Measurements from ENCODE around the gene PCLO. TPM values are rescaled to one million over a fixed set of nuclear protein-coding genes. Genes with fewer than 3 reads are reported as not detected.

PCLO gene
- total RNA-seq, 3 donors from 2014 or later, result 5.5 to 16.5 (median 7.1) TPM

DNA sequence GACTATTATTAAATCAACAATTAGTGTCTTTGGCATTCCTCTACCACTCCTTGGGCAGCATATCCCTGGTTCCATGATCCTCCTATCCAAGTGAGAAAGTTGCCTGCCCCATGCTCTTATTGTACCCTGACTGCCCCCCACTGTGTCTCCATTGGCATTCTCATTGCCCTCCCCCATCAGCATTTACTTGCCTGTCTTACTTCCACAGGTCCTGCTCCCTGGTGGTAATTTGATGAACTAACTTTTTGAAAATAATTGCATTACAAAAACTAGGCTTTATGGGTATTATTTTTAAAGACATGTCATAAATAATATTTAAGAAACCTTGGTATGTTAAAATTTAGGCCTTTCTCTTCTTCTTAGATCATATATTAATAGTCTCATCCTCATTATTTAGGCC is 346.4 kb downstream of the PCLO start:
- Histone ChIP-seq H3K36me3 (ENCODE audit: low read depth) (no peaks in the 10 kb centered on the region), H3K9me3 (no peaks in the 10 kb centered on the region), H3K4me1 (ENCODE audit: low read depth) (no peaks in the 10 kb centered on the region), H3K4me3 (no peak overlapping the region)
- no peak for ATAC-seq
- TF ChIP-seq, protein P1, sequence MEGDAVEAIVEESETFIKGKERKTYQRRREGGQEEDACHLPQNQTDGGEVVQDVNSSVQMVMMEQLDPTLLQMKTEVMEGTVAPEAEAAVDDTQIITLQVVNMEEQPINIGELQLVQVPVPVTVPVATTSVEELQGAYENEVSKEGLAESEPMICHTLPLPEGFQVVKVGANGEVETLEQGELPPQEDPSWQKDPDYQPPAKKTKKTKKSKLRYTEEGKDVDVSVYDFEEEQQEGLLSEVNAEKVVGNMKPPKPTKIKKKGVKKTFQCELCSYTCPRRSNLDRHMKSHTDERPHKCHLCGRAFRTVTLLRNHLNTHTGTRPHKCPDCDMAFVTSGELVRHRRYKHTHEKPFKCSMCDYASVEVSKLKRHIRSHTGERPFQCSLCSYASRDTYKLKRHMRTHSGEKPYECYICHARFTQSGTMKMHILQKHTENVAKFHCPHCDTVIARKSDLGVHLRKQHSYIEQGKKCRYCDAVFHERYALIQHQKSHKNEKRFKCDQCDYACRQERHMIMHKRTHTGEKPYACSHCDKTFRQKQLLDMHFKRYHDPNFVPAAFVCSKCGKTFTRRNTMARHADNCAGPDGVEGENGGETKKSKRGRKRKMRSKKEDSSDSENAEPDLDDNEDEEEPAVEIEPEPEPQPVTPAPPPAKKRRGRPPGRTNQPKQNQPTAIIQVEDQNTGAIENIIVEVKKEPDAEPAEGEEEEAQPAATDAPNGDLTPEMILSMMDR (IDR thresholded peaks at IDR 0.05), result no peak
- intact Hi-C loops (cut with DNase I, micrococcal nuclease), result no loop called here
- no peak for DNase-seq

DNA sequence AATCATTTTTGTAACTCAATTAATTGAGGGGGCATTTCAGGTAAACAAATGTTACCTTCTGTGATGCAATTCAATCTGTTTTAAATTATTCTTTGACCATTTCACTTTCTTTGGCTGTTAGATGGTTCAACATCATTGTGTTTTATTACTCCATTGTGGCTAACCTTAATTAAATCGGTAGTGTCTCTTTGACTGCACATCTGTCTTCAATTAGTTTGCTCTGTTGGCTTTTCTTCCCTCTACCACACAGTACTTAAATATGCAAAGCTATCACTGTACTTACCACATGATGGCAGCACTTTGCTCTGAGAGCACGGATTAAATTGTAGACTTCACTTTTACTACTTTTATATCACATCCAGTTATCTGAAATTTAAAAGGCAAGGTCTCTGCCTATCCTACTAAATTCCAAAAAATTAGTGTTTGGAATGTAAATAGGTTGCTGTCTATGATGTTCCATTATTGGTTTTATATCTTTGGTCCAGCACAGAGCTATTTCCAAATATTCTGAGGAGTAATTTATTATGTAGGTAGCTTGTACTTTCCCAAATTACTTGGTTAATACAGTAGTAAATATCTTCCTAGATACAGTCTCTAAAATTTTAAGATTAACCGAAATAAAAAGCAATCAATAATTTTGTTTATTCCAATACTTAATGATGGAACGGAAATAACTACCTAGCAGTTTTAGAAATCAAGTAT is 352.0 kb downstream of the PCLO start:
- peak in 1 of 3 donors; percentile 54 for DNase-seq

DNA sequence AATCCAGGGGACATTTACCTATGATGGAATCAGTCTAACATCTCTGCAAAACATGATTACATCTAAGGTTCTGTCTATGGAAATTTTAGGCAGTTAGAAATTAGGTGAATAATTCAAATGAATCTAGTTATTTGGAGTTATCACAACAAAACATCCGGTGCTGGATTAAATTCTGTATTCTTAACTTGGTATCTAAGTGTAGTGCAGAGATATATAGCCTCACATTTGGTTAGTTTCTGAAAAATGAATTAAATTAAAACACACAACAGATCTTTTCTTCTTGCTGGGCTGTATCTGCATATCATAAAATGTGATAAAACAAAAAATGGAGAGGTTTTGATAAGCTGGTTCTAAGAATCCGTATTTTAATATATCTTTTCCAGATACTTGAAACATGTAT is 354.1 kb downstream of the PCLO start:
- TF ChIP-seq, protein P1 (IDR thresholded peaks at IDR 0.05), result no peak
- Histone ChIP-seq H3K36me3 (ENCODE audit: low read depth) (no peaks in the 10 kb centered on the region), H3K4me1 (ENCODE audit: low read depth) (no peaks in the 10 kb centered on the region), H3K9me3 (no peaks in the 10 kb centered on the region), H3K4me3 (no peak overlapping the region)
- ATAC-seq (no peak), DNase-seq (no peak)
- intact Hi-C loops (cut with DNase I, micrococcal nuclease), result no loop called here

More for the DNA sequence above, 352.0 kb downstream of the PCLO start:
- Histone ChIP-seq H3K9me3 (no peaks in the 10 kb centered on the region), H3K4me1 (ENCODE audit: low read depth) (no peaks in the 10 kb centered on the region), H3K4me3 (no peak overlapping the region), H3K36me3 (ENCODE audit: low read depth) (no peaks in the 10 kb centered on the region)
- ATAC-seq, result peak; percentile 67
- TF ChIP-seq, protein P1 (IDR thresholded peaks at IDR 0.05), result peak; percentile 35
- intact Hi-C loops (cut with DNase I, micrococcal nuclease), result no loop called here

DNA sequence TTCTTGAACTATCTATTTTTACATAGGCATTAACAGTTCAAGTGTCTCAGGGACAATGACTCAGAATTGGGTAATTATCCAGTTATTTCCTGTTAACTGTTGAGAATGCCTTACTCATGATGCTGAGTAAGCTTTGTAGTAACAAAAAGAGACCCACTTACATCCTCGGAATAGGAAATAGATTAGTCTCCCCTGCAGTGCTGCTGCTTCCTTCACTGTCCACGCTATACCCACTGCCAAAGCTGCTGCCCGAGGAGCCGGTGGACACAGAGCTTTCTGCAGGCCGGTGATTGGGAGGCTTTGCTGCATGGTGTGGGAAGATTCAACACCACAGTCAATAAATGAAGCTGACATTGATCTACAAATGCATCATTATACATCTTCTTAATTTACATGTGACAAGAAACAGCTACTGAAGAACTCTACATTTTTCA is 357.1 kb downstream of the PCLO start:
- no peak overlapping the region for H3K4me3 ChIP-seq
- no peaks in the 10 kb centered on the region for H3K9me3 ChIP-seq
- TF ChIP-seq, protein P1 (IDR thresholded peaks at IDR 0.05), result no peak
- no peaks in the 10 kb centered on the region for H3K36me3 ChIP-seq (ENCODE audit: low read depth)
- H3K4me1 ChIP-seq (ENCODE audit: low read depth), result no peaks in the 10 kb centered on the region
- DNase-seq, result no peak
- intact Hi-C loops (cut with DNase I, micrococcal nuclease), result no loop called here
- ATAC-seq, result no peak

DNA sequence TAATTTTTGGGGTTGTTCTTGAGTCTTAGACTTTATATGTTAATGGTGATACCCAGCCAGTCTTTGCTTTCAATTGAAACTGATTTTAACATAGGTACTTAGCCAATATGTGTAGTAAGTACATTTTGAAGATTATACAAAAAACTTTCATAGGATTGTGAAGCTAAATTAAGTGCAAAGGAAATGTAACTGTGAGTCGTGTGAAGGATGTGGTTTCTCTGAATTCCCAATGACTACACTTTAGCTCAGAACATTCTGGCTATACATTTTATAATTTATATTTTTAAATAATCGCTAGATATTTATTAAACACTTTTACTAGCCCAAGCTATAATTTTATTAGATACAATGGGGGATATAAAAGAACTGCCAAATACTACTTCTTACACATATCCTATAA is 359.3 kb downstream of the PCLO start:
- no peaks in the 10 kb centered on the region for H3K9me3 ChIP-seq
- TF ChIP-seq, protein P1 (IDR thresholded peaks at IDR 0.05), result no peak
- ATAC-seq (no peak), DNase-seq (no peak)
- no peaks in the 10 kb centered on the region for H3K36me3 ChIP-seq (ENCODE audit: low read depth)
- intact Hi-C loops (cut with DNase I, micrococcal nuclease), result no loop called here
- no peak overlapping the region for H3K4me3 ChIP-seq
- no peaks in the 10 kb centered on the region for H3K4me1 ChIP-seq (ENCODE audit: low read depth)
